DMS114 treated with DMSO at 0.1 percent for 48 hours (cell line): ENCODE results near the gene AUTS2.
"Not testable (repeated sequence)": the region's sequence is repeated elsewhere in the genome, so short reads cannot be mapped to it uniquely, and the experiment has no call there.

Source experiments
- DNase-seq: peaks from one replicate; lab custom pipeline; 2025; ENCODE audit not compliant: unreplicated experiment; lab: John Stamatoyannopoulos, UW

AUTS2 gene

GRCh38 chr7:69782917-69783684 is 184.8 kb downstream of the AUTS2 start:
- no peak for DNase-seq

- DNase-seq, result not testable (repeated sequence)
Observed at GRCh38 chr7:69786130-69786529, 187.9 kb downstream of the AUTS2 start.

- no peak for DNase-seq
Observed at GRCh38 chr7:69786730-69787395, 188.6 kb downstream of the AUTS2 start.

GRCh38 chr7:69787736-69788431 is 189.6 kb downstream of the AUTS2 start:
- DNase-seq, result no peak

GRCh38 chr7:69789563-69789962 is 191.3 kb downstream of the AUTS2 start:
- no peak for DNase-seq

- DNase-seq, result no peak
Observed at GRCh38 chr7:69790977-69791724, 192.9 kb downstream of the AUTS2 start.

GRCh38 chr7:69791739-69792138 is 193.5 kb downstream of the AUTS2 start:
- no peak for DNase-seq

- no peak for DNase-seq
Observed at GRCh38 chr7:69795932-69796331, 197.7 kb downstream of the AUTS2 start.

GRCh38 chr7:69796416-69796815 is 198.1 kb downstream of the AUTS2 start:
- DNase-seq, result no peak

- no peak for DNase-seq
Observed at GRCh38 chr7:69799048-69799697, 200.9 kb downstream of the AUTS2 start.

GRCh38 chr7:69799990-69800389 is 201.7 kb downstream of the AUTS2 start:
- DNase-seq, result no peak

- no peak for DNase-seq
Observed at GRCh38 chr7:69800495-69800894, 202.2 kb downstream of the AUTS2 start.

- no peak for DNase-seq
Observed at GRCh38 chr7:69801729-69802682, 203.7 kb downstream of the AUTS2 start.

- no peak for DNase-seq
Observed at GRCh38 chr7:69803699-69804516, 205.6 kb downstream of the AUTS2 start.

GRCh38 chr7:69804962-69805361 is 206.7 kb downstream of the AUTS2 start:
- no peak for DNase-seq

GRCh38 chr7:69808391-69808790 is 210.1 kb downstream of the AUTS2 start:
- DNase-seq, result no peak

GRCh38 chr7:69811476-69812308 is 213.4 kb downstream of the AUTS2 start:
- DNase-seq, result no peak

- no peak for DNase-seq
Observed at GRCh38 chr7:69812756-69813155, 214.5 kb downstream of the AUTS2 start.
